ENCODE data around the gene NOTCH3.

Gene NOTCH3

GRCh38 chr19:15122331-15123030, 78.3 kb downstream of the NOTCH3 start:
- no peak for DNase-seq

DNA sequence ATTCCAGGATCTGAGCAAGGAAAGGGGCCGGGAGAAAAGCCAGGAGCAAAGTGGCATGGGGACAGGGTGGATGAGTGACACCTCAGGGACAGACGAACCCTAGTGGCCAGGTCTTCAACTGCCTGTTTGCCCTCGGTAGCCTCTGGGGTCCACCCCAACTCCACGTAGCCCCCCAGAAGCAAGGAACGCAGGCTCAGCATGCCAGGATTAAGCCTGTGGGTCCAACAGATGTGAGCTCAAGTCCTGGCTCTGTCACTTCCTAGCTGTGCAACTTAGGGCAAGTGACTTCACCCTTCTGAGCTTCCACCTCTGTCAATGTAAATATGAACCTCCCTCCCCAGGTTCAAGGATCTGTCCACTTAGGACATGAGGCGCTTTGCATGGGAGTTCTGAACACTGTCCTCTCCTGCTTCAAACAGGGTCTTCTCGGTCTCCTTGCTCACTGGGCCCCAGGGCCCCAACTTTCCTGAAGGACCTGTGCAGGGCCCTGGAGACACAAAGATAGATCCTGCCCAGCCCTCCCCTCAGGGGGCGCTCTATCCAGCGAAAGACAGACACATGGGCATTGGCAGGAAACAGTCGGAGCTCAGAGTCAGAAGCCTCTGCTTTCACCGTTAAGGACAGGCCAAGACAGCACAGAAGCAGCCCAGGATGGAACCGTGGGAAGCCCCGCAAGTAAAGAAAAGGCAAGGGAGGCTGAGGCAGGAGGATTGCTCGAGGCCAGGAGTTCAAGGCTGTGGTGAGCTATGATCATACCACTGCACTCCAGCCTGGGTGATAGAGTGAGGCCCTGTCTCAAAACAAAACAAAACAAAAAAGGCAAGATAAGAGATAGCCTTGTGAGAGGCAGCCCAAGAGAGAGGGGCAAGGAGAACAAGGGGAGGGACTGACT, 80.4 kb downstream of the NOTCH3 start:
- no peak for DNase-seq

DNA sequence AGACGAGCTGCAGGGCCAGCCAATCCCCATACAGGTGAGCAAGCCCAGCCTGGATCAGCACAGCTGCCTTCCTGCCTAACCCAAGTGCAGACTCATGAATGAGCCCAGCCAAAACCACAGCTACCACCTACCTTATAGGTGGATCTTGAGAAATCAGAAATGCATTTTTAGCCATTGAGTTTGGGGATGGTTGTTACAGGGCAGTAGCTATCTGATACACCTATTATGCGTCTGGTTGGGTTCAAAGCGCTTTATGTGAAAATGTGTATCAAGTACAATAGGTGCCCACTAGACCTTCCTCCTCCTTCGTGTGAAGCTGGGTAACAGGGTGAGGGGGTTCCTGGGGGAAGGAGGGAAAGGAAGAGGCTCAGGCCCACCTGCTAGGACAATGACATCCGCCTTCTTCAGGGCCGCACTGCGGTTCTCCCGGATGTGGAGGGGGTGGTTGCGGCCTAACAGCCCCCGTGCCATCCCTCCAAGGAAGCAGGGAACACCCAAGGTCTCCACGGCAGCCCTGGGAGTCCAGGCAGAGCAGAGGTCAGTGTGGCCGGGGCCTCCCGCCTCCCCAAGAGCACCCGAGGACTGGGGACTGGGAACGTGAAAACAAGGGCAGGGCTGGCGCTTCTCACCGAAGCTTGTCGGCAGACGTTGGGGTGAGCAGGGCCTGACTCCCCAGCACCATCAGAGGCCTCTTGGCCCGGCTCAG, 81.9 kb downstream of the NOTCH3 start:
- no peak for DNase-seq

GRCh38 chr19:15118248-15118647, 82.5 kb downstream of the NOTCH3 start:
- DNase-seq, result no peak

DNA sequence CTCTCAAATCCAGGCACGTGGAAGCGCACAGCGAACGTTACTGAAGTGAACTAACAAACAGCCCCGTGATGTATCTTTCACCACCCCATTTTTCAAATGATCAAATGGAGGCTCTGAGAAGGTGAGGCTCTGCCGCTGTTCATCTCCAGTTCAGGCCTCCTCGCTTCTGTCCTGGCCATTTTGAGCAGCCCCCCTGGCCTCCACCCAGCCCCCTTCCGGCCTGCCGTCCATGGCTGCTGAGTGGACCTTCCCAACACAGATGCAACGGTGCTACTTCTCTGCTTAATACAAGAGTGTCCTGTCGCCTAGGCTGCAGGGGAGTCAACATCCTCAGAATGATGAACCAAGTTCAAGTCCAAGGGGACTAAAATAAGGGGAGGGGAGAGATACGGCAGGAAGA, 83.9 kb downstream of the NOTCH3 start:
- DNase-seq, result no peak

GRCh38 chr19:15115762-15116615, 84.8 kb downstream of the NOTCH3 start:
- no peak for DNase-seq

DNA sequence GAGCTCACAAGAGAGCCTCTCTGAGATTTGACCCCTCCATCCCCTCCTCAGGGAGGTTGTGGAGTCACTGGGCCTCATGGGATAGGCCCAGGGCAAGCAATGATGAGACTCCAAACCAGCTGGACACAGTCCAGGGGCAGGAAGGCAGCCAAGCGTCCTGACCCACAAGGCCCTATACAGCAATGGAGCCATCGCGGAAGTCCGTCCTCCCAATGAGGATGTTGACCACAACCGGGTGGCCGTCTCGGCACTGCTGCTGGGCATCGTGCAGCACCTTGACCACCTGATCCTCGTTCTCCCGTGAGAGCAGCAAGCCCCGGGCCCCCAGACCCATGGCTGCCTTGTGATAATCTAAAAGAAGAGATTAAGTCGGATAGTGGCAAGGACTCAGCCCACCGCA, 85.7 kb downstream of the NOTCH3 start:
- DNase-seq, result no peak

- no peak for DNase-seq
Observed at GRCh38 chr19:15114153-15114540, 86.6 kb downstream of the NOTCH3 start.

DNA sequence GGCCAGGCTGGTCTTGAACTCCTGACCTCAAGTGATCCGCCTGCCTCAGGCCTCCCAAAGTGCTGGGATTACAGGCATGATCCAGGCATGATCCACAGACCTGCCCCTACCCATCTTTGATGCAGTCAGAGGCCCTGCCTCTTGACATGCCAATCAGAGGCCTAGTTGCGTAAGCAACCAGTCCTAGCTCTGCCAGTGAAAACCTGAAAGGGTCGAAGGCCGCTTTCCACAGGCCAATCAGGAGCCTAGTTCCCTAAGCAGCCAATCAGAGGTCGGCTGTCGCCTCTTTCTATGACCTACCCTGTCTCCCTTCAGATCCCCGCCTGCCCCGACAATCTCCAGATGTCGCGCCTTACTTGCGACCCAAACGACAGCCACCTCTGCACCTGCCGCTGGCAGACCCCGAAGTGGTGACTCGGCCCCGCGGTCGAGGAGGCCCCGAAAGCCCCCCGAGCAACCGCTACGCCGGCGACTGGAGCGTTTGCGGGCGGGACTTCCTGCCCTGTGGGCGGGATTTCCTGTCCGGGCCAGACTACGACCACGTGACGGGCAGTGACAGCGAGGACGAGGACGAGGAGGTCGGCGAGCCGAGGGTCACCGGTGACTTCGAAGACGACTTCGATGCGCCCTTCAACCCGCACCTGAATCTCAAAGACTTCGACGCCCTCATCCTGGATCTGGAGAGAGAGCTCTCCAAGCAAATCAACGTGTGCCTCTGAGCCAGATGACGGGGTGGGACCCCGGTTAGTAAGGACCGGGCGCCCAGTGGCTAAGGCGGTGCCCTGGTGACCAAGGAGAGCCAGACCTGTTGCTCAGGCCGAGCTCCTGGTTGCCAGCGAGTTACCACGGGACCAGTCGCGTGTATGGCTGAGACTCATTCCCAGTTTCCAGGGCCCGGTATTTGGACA, 87.3 kb downstream of the NOTCH3 start:
- no peak for DNase-seq

- no peak for DNase-seq
Observed at GRCh38 chr19:15112385-15112784, 88.4 kb downstream of the NOTCH3 start.

GRCh38 chr19:15111758-15112157, 89.0 kb downstream of the NOTCH3 start:
- no peak for DNase-seq

- no peak for DNase-seq
Observed at GRCh38 chr19:15110418-15110815, 90.4 kb downstream of the NOTCH3 start.

DNA sequence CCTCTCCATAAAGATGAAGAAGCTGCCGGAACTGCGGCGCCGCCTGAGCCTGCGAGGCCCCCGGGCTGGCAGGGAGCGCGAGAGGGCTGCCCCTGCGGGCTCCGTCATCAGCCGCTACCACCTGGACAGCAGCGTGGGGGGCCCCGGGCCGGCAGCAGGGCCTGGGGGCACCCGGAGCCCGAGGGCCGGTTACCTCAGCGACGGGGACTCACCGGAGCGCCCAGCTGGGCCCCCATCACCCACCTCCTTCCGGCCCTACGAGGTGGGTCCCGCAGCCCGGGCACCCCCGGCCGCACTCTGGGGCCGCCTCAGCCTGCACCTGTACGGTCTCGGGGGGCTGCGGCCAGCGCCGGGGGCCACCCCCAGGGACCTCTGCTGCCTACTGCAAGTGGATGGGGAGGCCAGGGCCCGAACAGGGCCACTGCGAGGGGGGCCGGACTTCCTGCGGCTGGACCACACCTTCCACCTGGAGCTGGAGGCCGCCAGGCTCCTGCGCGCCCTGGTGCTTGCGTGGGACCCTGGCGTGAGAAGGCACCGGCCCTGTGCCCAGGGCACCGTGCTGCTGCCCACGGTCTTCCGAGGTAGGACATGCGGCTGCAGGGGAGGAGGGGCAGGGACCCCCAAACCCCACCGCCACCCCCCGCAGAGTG, 90.9 kb downstream of the NOTCH3 start:
- no peak for DNase-seq

Data from T-helper 2 cell (primary cell).